H9 (cell line): ENCODE data around the gene SECTM1. TPM values are rescaled to one million over a fixed set of nuclear protein-coding genes. Genes with fewer than 3 reads are reported as not detected.
"Not testable (repeated sequence)": the region's sequence is repeated elsewhere in the genome, so short reads cannot be mapped to it uniquely, and the experiment has no call there.

Experiments used
- DNase-seq: peaks from one replicate; pipeline ENCODE4 v3.0.0-alpha.2; 2017
- H2AFZ ChIP-seq: one replicate; pipeline ENCODE4 v1.6.1; 2013; ENCODE audit warnings: mild to moderate bottlenecking, low read length, control low read depth, moderate library complexity
- H2AK5ac ChIP-seq: 2 replicates; pipeline ENCODE4 v1.6.1; 2013; ENCODE audit warnings: low read length, control low read depth, mixed read lengths; ENCODE audit not compliant: insufficient read length
- H2BK120ac ChIP-seq: one replicate; pipeline ENCODE4 v1.6.1; 2013; ENCODE audit warnings: low read depth, mild to moderate bottlenecking, low read length, control low read depth, inconsistent platforms; ENCODE audit not compliant: poor library complexity, severe bottlenecking
- H2BK12ac ChIP-seq: 2 replicates; pipeline ENCODE4 v1.6.1; 2013; ENCODE audit warnings: low read length, control low read depth, mixed read lengths, low read depth; ENCODE audit not compliant: insufficient read length
- H2BK15ac ChIP-seq: 2 replicates; pipeline ENCODE4 v1.6.1; 2013; ENCODE audit warnings: low read depth, low read length, control low read depth
- H2BK20ac ChIP-seq: one replicate; pipeline ENCODE4 v1.6.1; 2013; ENCODE audit warnings: low read depth, mild to moderate bottlenecking, low read length, control low read depth, inconsistent platforms; ENCODE audit not compliant: poor library complexity, severe bottlenecking
- H2BK5ac ChIP-seq: 2 replicates; pipeline ENCODE4 v1.6.1; 2013; ENCODE audit warnings: low read length, control low read depth, mixed read lengths; ENCODE audit not compliant: insufficient read length
- H3K14ac ChIP-seq: 2 replicates; pipeline ENCODE4 v1.6.1; 2013; ENCODE audit warnings: low read length, control low read depth; ENCODE audit not compliant: insufficient read depth
- H3K18ac ChIP-seq: 2 replicates; pipeline ENCODE4 v1.6.1; 2013; ENCODE audit warnings: low read depth, mild to moderate bottlenecking, mixed read lengths, low read length, control low read depth; ENCODE audit not compliant: insufficient read length
- H3K23ac ChIP-seq: 2 replicates; pipeline ENCODE4 v1.6.1; 2013; ENCODE audit warnings: low read length, control low read depth, mixed read lengths, low read depth; ENCODE audit not compliant: insufficient read length
- H3K23me2 ChIP-seq: 2 replicates; pipeline ENCODE4 v1.6.1; 2013; ENCODE audit warnings: low read depth, mild to moderate bottlenecking, mixed read lengths, low read length, control low read depth; ENCODE audit not compliant: insufficient read length, poor library complexity, severe bottlenecking
- H3K27ac ChIP-seq: 2 replicates; pipeline ENCODE4 v1.5.1; 2013; ENCODE audit warnings: low read length, control low read depth, mixed read lengths, low read depth; ENCODE audit not compliant: insufficient read length
- H3K27me3 ChIP-seq: 2 replicates; pipeline ENCODE4 v1.6.1; 2013; ENCODE audit warnings: low read length, control low read depth, inconsistent platforms; ENCODE audit not compliant: insufficient read depth
- H3K4ac ChIP-seq: 2 replicates; pipeline ENCODE4 v1.6.1; 2013; ENCODE audit warnings: low read depth, mild to moderate bottlenecking, control low read depth, inconsistent platforms, low read length, moderate library complexity
- H3K4me1 ChIP-seq: 2 replicates; pipeline ENCODE4 v1.6.1; 2013; ENCODE audit warnings: low read length, control low read depth, inconsistent platforms; ENCODE audit not compliant: insufficient read depth
- H3K4me2 ChIP-seq: 2 replicates; pipeline ENCODE4 v1.6.1; 2013; ENCODE audit warnings: low read length, control low read depth, mixed read lengths; ENCODE audit not compliant: insufficient read length, insufficient read depth
- H3K56ac ChIP-seq: 2 replicates; pipeline ENCODE4 v1.6.1; 2013; ENCODE audit warnings: low read depth, mild to moderate bottlenecking, mixed read lengths, low read length, control low read depth; ENCODE audit not compliant: insufficient read length
- H3K79me1 ChIP-seq: 2 replicates; pipeline ENCODE4 v1.6.1; 2013; ENCODE audit warnings: low read depth, mild to moderate bottlenecking, moderate library complexity, low read length, control low read depth, inconsistent platforms; ENCODE audit not compliant: insufficient read depth, poor library complexity, severe bottlenecking
- H3K79me2 ChIP-seq: 2 replicates; pipeline ENCODE4 v1.6.1; 2013; ENCODE audit warnings: low read length, control low read depth, inconsistent platforms; ENCODE audit not compliant: insufficient read depth
- H3K9ac ChIP-seq: 2 replicates; pipeline ENCODE4 v1.6.1; 2013; ENCODE audit warnings: low read length, control low read depth, mixed read lengths; ENCODE audit not compliant: insufficient read length; ENCODE audit errors: extremely low read depth
- H3K9me3 ChIP-seq: one replicate; pipeline ENCODE4 v1.6.1; 2013; ENCODE audit warnings: low read depth, low read length, inconsistent platforms; ENCODE audit not compliant: control insufficient read depth
- H3T11ph ChIP-seq: one replicate; pipeline ENCODE4 v1.6.1; 2013; ENCODE audit warnings: mild to moderate bottlenecking, low read length, control low read depth, inconsistent platforms
- H4K20me1 ChIP-seq: one replicate; pipeline ENCODE4 v1.6.1; 2013; ENCODE audit not compliant: control insufficient read depth, insufficient read length, insufficient read depth
- H4K5ac ChIP-seq: 2 replicates; pipeline ENCODE4 v1.6.1; 2013; ENCODE audit warnings: low read depth, mild to moderate bottlenecking, mixed read lengths, low read length, control low read depth; ENCODE audit not compliant: insufficient read length
- H4K8ac ChIP-seq: replicated peaks from 2 replicates; pipeline ENCODE4 v1.6.1; 2013; ENCODE audit warnings: low read length, control low read depth, mixed read lengths, low read depth; ENCODE audit not compliant: insufficient read length
- H4K91ac ChIP-seq: 2 replicates; pipeline ENCODE4 v1.6.1; 2013; ENCODE audit warnings: low read depth, mild to moderate bottlenecking, moderate library complexity, mixed read lengths, low read length, control low read depth; ENCODE audit not compliant: insufficient read length
- H3K27ac Mint-ChIP-seq, 3 experiments: 2 replicates in 2 of 3; 3 replicates in 1 of 3; pipeline ENCODE4 v1.8.0; 2020 to 2021; ENCODE audit warnings: mixed read lengths in 3 of 3, mild to moderate bottlenecking in 1 of 3, moderate library complexity in 1 of 3
- H3K27me3 Mint-ChIP-seq: 2 replicates; pipeline ENCODE4 v1.8.0; 2021; ENCODE audit warnings: low read depth, mild to moderate bottlenecking, moderate library complexity, mixed read lengths
- H3K36me3 Mint-ChIP-seq, 3 experiments: 2 replicates in 2 of 3; 3 replicates in 1 of 3; pipeline ENCODE4 v1.8.0; 2020 to 2021; ENCODE audit warnings: low read depth in 3 of 3, mixed read lengths in 3 of 3; ENCODE audit not compliant: insufficient read depth in 1 of 3
- H3K4me1 Mint-ChIP-seq, 2 experiments: 2 replicates each; pipeline ENCODE4 v1.8.0; 2020; ENCODE audit warnings: mixed read lengths in 2 of 2
- H3K4me3 Mint-ChIP-seq, 2 experiments: 2 replicates in 1 of 2; 3 replicates in 1 of 2; pipeline ENCODE4 v1.8.0; 2020 to 2021; ENCODE audit warnings: mild to moderate bottlenecking in 2 of 2, mixed read lengths in 2 of 2, moderate library complexity in 1 of 2
- H3K9me3 Mint-ChIP-seq, 2 experiments: 2 replicates in 1 of 2; 3 replicates in 1 of 2; pipeline ENCODE4 v1.8.0; 2020; ENCODE audit warnings: mild to moderate bottlenecking in 2 of 2, mixed read lengths in 2 of 2, moderate library complexity in 1 of 2
- CTCF ChIP-seq: fragments of 200-600 bp; sonication (generic); conservative IDR thresholded peaks from 3 replicates; pipeline ENCODE4 v1.8.0; 2021; ENCODE audit warnings: antibody characterized with exemption, mild to moderate bottlenecking
- WGBS: extraction: QIAGEN DNeasy Blood & Tissue Kit; methylation state at CpG from one replicate; pipeline ENCODE4 v1.1.7; 2013; ENCODE audit warnings: missing lambda C conversion rate, low lambda C conversion rate, mixed read lengths; ENCODE audit not compliant: insufficient read length; ENCODE audit errors: extremely low coverage; 5-methylcytosine and 5-hydroxymethylcytosine counted together
- total RNA-seq: library from RNA; stranded (reverse); gene quantifications from 2 replicates; pipeline ENCODE4 v1.2.1, GENCODE V29; 2021

Gene SECTM1
- total RNA-seq, 1 experiment from 2014 or later = 0.28 TPM

GRCh38 chr17:82348434-82348833 lies 14.9 kb upstream of the SECTM1 start:
- Histone ChIP-seq H3K4me1 (no peaks in the 10 kb centered on the region), H3K56ac (no peak overlapping the region), H4K20me1 (no peaks in the 10 kb centered on the region), H3K23me2 (no peaks in the 10 kb centered on the region), H4K91ac (no peak overlapping the region), H3K27ac (no peak overlapping the region), H3K27me3 (no peaks in the 10 kb centered on the region), H2AFZ (no peak overlapping the region), H3K14ac (no peak overlapping the region), H2AK5ac (no peak overlapping the region), H3K9ac (no peak overlapping the region), H3K79me2 (no peaks in the 10 kb centered on the region), H3K18ac (no peak overlapping the region), H4K5ac (no peak overlapping the region), H3K4me2 (no peak overlapping the region), H3K9me3 (no peaks in the 10 kb centered on the region), H2BK12ac (no peak overlapping the region), H2BK5ac (no peak overlapping the region), H4K8ac (no peak overlapping the region), H2BK15ac (no peak overlapping the region), H3T11ph (no peak overlapping the region), H3K79me1 (no peaks in the 10 kb centered on the region), H3K23ac (no peak overlapping the region), H2BK120ac (no peak overlapping the region), H3K4ac (no peak overlapping the region), H2BK20ac (no peak overlapping the region)
- no peak overlapping the region for H3K4me3 Mint-ChIP-seq
- no peak for DNase-seq
- H3K9me3 Mint-ChIP-seq = no peaks in the 10 kb centered on the region
- H3K36me3 Mint-ChIP-seq = no peaks in the 10 kb centered on the region
- WGBS = no CpG with 5 or more reads among the region's 9 CpGs
- H3K4me1 Mint-ChIP-seq = peaks cover 4 to 10% of the 10 kb centered on the region in 2 experiments
- no peak overlapping the region for H3K27ac Mint-ChIP-seq
- no peak for TF ChIP-seq CTCF
- H3K27me3 Mint-ChIP-seq = peaks cover 14% of the 10 kb centered on the region

GRCh38 chr17:82347994-82348393 lies 14.4 kb upstream of the SECTM1 start:
- not testable (repeated sequence) for H3K27ac ChIP-seq, H3K4me2 ChIP-seq, H3K4me1 ChIP-seq, H3K79me2 ChIP-seq, H3K56ac ChIP-seq, H2BK15ac ChIP-seq, H4K20me1 ChIP-seq, H4K91ac ChIP-seq, H3K36me3 Mint-ChIP-seq, H3K23ac ChIP-seq, H4K8ac ChIP-seq, H3K27me3 ChIP-seq, H3K4ac ChIP-seq, DNase-seq, H2BK120ac ChIP-seq, H2AFZ ChIP-seq, H3K18ac ChIP-seq, H2BK20ac ChIP-seq, H2BK5ac ChIP-seq, H3K9me3 Mint-ChIP-seq, H3K4me3 Mint-ChIP-seq, H3K9ac ChIP-seq, H2BK12ac ChIP-seq, H4K5ac ChIP-seq, H3K14ac ChIP-seq, H3T11ph ChIP-seq, H3K23me2 ChIP-seq, H3K9me3 ChIP-seq, H2AK5ac ChIP-seq, H3K27ac Mint-ChIP-seq, H3K79me1 ChIP-seq
- peaks cover 18% of the 10 kb centered on the region for H3K27me3 Mint-ChIP-seq
- no CpG with 5 or more reads among the region's 11 CpGs for WGBS
- H3K4me1 Mint-ChIP-seq = peaks cover 4 to 13% of the 10 kb centered on the region in 2 experiments
